DOHH2 (cell line): ENCODE results near the gene TSPO.

Source experiments
- EZH2phosphoT487 ChIP-seq: fragments of 200-600 bp; sonication (generic); IDR thresholded peaks from 2 replicates; pipeline ENCODE4 v1.6.1; 2017; ENCODE audit warnings: borderline replicate concordance, mild to moderate bottlenecking, antibody characterized with exemption, low read length, moderate library complexity, mixed read lengths
- TF ChIP-seq, protein P1 (sequence below): fragments of 200-600 bp; sonication (generic); IDR thresholded peaks from one replicate; pipeline ENCODE4 v1.5.1; 2014; ENCODE audit warnings: antibody characterized with exemption, mild to moderate bottlenecking, low read depth, low read length; ENCODE audit not compliant: poor library complexity, severe bottlenecking

DNA sequence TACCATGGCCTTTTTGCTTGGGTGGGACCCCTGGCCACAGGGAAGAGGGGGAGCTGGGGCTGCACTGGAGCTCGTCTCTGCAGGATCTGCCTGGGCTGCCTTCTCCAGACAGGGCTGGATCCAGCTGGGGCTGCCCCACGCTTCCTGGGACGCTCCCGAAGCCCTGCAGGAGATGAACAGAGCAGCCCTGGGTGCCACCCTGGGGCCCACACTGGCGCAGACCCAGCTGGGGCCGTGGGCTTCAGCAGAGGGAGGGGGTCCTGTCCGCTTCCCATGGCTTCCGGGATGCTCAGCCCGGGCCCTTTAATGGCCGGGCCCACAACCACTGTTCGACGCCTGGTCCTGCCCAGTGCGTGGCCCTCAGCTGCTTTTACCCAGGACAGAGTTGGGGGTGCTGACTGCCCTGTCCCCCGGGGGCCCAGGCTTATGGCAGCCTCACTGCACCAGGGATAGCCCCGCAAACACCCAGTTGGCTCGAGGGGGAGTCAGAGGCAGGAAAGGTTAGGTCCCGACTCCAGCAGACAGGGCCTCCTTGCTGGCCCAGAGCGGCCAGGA lies 12.0 kb downstream of the TSPO start:
- TF ChIP-seq, protein P1, sequence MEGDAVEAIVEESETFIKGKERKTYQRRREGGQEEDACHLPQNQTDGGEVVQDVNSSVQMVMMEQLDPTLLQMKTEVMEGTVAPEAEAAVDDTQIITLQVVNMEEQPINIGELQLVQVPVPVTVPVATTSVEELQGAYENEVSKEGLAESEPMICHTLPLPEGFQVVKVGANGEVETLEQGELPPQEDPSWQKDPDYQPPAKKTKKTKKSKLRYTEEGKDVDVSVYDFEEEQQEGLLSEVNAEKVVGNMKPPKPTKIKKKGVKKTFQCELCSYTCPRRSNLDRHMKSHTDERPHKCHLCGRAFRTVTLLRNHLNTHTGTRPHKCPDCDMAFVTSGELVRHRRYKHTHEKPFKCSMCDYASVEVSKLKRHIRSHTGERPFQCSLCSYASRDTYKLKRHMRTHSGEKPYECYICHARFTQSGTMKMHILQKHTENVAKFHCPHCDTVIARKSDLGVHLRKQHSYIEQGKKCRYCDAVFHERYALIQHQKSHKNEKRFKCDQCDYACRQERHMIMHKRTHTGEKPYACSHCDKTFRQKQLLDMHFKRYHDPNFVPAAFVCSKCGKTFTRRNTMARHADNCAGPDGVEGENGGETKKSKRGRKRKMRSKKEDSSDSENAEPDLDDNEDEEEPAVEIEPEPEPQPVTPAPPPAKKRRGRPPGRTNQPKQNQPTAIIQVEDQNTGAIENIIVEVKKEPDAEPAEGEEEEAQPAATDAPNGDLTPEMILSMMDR, result no peak
- no peak for TF ChIP-seq EZH2phosphoT487
